ENCODE measurements around the gene AGPAT4.

AGPAT4 gene

DNA sequence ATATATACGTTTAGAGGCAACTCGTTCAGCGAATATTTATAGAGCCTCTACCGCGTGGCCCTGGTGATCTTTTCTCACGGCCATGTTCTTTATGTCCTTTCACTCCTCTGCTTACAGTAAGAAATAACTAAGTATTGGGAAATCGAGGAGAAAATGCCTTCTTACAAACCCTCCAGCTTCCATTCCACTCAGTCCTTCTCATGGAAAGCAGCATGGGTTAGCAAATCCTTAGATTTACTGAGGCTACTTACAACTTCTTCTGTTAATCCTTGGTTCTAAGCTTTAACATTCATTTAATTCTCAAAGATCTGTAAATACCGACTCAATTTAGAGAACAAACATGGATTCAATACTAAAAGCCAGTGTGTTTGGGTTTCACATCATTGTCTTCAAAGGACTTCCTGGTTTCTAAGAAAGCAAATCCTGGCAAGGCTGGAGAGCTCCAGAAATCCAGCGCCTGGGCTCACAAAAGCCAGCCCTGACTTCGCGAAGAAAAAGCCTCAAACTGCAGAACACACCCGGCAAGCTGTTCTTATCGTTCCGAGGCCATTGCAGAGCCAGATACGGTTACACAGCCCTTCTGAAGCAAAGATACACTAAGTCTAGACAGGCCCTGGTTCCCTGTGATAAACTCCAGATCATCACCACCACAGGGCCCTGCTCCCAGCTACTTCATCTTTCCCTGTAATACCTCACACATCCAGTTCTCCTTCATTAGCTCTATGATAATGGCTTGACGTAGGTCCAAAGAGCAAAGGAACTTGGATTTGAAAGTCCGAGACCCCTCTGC lies 19.2 kb downstream of the AGPAT4 start:
- no peak for DNase-seq (ENCODE audit: low read depth in 3 of 3)

DNA sequence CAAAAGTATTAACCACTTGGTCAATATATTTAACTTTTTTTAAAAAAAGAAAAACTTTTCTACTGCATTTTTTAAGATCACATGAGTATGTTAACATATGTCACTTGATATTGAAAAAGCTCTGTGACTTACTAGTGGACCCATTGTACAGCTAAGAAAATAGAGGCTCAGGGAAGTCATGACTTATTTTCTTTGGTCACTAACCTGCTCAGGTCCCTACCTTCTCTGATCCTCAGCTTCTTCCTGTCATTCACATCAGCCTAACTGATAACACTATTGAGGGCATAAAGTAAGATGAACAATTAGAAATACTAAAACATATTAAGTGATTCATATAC lies 19.8 kb downstream of the AGPAT4 start:
- no peak for DNase-seq (ENCODE audit: low read depth in 3 of 3)

DNA sequence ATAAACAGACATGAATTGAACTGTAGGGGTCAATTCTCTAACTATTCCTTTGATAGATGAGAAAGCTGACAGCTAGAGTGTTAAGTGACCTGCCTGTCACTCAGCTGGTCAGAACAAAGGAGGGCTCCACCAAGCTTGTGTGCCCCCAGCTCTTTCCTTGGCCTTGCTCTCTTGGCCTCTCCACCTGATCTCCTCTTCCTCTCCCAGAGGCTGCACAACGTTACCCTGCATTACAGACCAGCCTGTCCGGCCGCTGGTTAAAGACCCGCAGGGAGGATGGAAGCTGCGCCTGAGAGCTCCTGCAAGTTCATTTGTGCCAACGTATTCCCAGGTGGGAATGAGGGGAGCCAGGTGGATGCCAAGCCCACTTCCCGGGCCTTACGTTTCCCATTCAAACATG lies 22.5 kb downstream of the AGPAT4 start:
- no peak for DNase-seq (ENCODE audit: low read depth in 3 of 3)

DNA sequence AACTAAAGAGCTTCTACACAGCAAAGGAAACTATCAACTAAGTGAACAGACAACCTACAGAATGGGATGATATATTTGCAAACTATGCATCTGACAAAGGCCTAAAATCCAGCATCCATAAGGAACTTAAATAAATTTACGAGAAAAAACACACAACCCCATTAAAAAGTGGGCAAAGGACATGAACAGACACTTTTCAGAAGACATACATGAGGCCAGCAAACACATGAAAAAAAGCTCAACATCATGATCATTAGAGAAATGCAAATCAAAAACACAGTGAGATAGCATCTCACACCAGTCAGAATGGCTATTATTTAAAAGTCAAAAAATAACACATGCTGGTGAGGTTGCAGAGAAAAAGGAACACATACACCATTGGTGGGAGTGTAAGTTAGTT lies 24.5 kb downstream of the AGPAT4 start:
- no peak for DNase-seq (ENCODE audit: low read depth in 3 of 3)

DNA sequence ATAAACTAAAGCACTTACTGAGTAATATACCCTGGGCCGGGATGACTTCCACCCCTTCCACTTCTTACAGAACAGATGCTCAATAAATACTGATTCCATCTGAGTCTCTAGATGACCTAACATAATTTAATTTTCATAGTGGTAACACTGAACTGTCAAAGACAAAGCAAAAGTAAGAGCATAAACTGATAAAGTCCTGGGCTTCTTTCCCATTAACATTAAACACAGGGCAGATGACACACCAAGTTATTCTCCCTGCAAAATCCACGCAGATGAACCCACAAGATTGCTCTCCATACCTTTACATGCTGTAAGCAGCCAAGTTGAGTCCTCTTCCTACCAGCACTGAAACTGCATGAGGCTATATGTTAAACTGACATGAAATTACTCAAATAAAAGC lies 27.1 kb downstream of the AGPAT4 start:
- no peak for DNase-seq (ENCODE audit: low read depth in 3 of 3)

DNA sequence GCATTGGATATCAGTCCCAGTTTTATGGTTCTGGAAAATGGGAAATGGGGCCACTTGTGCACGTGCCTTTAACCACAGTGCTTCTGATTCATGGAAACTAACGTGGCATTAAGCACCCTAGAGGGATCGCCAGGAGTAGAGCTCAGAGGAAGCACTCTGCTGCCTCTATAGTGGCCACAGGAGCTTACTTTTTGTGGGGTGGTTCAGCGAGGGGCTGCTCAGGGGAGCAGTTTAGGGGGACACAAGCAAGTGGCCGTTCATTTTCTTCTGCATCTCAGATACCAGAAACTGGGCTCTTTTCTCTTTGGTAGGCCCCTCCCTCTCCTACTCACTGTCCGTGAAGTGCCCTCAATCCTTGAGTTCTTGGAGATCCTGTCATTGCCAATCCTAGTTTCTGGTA lies 28.5 kb downstream of the AGPAT4 start:
- DNase-seq (ENCODE audit: low read depth in 3 of 3) = no peak

DNA sequence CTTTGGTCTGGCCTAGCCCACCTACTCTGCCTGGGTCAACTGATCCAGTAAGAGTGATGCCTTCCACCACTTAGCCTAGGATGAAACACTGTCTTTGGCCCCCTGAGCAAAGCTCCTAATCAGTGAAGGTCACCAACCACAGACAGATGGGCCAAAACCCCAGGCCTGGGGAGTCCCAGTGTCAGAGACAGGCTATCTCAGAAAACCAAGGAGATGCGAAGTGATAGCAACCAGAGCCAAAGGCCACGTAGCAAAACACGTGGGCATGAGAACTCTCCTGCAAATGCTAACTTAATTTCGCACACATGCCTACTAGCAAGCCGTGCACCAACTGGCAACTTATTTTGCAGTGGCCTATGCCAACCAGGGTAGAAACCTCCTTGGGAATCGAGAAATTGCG lies 29.1 kb downstream of the AGPAT4 start:
- DNase-seq (ENCODE audit: low read depth in 3 of 3) = no peak

DNA sequence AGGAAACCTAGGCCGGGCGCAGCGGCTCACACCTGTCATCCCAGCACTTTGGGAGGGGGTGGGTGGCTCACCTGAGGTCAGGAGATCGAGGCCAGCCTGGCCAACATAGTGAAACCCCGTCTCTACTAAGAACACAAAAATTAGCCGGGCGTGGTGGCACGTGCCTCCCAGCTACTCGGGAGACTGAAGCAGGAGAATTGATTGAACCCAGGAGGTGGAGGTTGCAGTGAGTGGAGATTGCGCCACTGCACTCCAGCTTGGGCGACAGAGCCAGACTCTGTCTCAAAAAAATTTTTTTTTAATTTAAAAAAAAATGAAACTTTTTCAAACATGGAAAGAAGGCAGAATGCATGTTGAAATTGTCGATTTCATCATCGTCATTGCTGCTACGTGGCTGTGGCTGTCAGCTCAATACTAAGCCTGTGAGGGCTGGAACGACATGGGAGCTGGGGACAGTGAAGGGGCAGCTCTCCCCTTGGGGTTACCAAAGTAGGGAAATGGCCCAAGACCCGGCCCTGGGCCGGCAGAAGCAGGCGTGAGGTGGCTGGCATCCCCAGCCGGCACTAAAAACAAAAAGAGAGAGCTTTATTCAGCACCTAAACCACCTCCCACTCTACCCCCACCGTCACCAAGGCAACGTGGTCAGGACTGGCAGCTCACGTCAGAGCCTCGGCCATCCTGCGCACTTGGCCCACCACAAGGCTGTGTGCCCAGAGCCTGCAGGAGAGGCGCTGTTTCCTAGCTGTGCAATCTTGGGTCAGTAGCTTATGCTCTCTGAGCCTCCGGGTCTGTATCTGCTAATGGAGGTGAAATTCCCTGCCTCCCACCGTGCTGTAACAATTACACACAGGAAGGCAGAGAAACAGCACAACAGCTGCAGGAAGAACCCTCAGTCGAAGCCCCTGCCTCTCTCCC lies 30.8 kb downstream of the AGPAT4 start:
- no peak for DNase-seq (ENCODE audit: low read depth in 3 of 3)

DNA sequence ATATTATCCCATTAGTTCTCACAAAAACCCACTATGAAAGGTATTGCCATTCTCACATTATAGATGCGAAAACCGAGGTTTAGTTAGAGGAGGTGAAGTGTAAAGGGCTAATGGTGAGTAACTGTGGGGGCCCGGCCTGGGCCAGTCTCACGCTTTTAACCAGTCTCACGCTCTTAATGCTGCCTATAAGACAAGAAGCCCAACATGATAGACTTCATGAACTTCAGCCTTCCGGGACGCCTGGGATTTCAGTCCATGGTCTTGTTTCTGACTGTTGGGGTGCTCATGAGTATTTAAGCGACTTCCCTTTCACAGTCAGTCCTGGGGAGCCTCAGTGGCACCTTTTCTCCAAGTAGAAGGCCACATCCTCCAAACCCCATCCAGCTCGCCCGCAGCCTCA lies 31.7 kb downstream of the AGPAT4 start:
- DNase-seq (ENCODE audit: low read depth in 3 of 3) = no peak

DNA sequence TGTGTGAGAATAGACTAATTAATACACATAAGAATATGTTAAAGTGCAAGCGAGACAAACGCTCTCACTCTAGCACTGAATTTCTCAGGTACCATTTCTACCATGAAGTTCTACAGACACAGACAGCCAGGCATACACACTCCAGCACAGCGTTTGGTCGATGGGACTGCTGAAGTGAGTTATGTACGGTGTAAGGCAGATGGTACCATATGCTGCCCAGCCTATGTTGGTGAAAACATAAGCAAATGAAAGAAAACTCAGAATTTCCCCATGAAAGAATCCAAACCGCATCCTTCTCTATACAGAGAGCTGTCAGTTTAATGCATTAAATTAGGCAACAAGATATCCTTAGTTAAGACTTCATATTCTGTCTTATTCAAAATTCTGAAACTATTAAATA lies 34.9 kb downstream of the AGPAT4 start:
- no peak for DNase-seq (ENCODE audit: low read depth in 3 of 3)

DNA sequence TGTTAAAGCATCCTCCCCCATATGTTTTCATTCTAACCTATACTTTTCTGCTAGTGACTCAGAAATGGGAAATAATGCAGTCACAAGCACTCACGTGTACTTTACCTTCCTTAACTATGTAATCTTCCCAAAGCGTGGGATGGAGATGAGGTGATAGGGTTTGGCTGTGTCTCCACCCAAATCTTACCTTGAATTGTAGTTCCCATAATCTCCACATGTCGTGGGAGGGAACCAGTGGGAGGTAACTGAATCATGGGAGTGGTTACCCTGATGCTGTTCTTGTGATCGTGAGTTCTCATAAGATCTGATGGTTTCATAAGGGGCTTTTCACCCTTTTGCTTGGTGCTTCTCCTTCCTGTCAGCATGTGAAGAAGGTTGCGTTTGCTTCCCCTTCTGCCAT lies 35.4 kb downstream of the AGPAT4 start:
- no peak for DNase-seq (ENCODE audit: low read depth in 3 of 3)

DNA sequence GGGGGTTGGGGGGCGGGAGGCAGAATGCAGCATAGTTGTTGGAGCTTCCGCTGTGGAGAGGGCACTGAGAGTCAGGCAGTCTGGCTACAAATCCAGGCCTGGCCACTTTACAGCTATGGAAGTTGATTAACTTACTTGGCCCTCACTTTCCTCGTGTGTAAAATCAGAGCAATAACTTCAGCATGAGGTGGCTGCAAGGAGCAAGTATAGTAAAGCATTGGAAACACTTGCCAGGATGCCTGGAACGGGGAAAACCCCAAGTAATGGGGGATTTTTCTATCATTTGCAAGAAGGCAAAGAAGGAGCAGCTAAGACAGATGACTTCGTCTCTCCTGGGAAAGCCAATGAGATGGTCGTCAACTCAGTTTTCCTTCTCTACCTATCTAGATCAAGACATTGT lies 35.8 kb downstream of the AGPAT4 start:
- no peak for DNase-seq (ENCODE audit: low read depth in 3 of 3)

DNA sequence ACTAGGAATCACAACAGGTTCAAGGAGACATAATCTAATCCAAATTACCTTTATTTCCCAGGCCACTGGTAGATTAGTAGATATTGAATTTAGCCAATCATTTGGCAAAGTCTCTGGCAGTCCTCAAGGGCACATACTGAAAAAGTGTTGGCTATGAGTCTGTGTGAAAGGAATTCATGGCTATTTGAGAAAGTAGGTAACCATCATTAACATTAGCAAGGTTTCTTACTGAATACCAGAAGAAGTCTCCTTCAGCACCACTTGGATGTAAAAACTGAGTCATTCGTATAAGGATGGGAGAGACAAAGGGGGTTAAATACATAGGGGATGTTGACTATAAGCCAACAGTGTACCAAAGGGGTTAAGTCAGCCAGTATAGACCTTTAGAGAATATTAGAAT lies 36.7 kb downstream of the AGPAT4 start:
- no peak for DNase-seq (ENCODE audit: low read depth in 3 of 3)

DNA sequence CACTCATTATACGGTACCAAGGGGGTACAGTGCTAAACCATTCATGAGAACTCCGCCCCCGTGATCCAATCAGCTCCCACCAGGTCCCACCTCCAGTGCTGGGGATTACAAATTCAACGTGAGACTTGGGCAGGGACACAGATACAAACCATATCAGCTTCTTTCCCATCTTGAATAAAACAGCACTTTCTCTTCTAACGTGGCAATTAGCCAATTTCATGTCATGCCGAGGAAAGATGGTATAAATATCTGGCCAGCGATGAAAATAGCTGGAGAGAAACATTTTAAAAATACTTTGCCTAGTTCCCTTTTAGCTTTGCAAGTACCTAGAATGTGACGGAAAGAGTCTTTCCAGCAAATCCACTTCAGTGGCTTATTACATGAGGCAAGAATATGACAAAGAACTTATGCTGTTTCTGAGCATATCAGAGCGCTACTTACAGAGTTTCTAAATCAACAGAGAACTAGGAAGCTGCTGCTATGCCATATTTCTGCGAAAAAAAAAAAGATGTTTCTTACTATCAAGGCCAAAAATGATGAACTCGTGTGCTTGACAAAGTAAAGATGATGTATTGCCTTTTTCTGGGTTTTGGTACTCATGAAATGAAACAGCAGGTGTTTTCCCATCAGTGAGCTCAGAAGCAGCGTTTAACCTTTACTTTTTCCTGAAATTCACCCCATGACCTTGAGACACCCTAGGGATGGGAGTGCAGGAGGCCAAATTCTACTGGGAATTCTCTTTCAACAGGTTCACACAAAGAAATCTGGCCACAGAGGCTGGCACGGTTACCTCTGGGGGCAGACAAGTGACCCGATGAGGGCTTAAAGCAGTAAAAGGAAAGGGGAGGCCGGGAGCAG lies 37.9 kb downstream of the AGPAT4 start:
- DNase-seq (ENCODE audit: low read depth in 3 of 3) = no peak

DNA sequence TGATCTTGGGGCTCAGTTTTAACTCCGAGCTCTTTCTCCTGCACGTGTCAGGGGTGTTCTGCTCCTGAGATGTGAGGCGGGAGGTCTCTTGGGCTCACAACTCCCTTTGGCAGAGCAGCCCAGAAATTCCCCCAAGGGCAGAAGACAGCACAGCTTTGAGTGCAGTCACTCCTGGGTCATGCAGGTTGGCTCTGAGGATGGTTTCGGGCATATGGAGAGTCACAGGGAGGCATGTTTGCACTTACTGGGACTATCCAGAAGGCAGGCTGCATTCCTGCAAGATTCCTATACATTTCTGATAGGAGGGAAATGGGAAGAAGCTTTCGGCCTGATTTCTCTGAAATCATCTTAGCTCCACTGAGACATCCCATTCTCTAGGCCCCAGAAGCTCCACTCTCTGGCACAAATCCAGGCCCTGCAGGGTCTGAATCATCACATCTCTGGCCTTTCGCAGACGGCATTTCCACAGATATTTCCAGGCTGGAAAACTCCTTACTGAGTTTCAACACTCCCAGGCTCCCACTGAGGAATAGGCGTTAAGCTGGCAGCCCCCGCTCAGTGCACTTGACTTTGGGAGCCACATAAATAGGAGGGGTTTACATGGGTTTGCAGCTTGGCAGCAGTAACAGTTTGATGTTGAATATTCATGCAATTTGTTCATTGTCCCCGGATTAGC lies 39.7 kb downstream of the AGPAT4 start:
- no peak for DNase-seq (ENCODE audit: low read depth in 3 of 3)

DNA sequence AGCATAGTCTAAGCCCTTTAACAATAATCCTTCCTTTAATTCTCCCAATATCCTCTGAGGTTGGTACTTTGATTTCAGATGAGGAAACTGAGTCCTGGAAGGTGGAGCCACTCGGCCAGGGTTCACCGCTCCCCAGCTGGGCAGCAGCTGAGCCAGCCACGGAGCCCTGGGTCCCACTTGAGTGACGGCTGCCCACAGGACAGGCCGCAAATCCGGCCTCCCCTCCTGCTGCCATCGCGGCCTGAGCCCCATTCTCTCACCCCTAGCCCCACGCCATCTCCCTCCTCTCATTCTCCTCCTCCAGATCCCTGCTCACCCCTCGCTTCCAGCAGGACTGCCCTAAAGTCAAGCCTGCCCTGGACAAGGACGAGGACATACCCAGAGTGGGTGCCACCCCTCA lies 41.4 kb downstream of the AGPAT4 start:
- DNase-seq (ENCODE audit: low read depth in 3 of 3) = no peak

DNA sequence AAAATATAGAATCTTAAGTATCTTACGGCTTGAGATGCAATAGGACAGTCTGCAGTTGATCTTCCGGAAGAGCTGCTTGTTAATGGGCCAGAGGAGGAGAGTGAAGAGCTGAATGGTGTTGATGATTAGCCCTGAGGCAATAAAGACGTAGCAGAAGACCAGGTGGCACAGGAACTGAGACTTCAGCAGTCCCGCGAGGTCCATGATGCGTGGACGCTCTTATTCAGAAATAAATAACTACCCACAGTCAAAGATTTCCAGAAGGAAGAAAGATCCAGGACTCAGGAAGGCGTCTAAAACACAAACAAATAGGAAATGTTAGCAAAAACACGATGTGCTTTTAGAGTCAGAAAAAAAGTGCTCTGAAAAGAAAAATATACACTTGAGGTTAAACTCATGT lies 41.9 kb downstream of the AGPAT4 start:
- no peak for DNase-seq (ENCODE audit: low read depth in 3 of 3)

DNA sequence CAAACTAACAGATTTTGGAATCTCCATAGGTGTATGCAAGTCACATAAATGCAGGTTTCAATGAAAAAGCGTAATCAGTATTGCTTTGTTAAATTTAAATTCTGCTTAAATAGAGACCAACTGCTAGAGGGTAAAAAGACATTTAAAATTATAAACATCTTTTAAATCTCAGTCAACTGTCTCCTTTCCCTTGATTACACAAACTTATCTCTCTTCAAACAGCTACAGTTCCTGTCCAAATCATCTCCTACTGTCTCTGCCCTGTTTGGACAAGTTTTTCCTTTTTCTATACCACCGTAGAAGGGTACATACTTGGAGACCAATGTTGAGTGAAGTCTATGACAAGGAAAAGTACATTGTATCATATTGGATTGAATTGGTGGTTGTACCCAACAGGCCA lies 43.5 kb downstream of the AGPAT4 start:
- no peak for DNase-seq (ENCODE audit: low read depth in 3 of 3)

DNA sequence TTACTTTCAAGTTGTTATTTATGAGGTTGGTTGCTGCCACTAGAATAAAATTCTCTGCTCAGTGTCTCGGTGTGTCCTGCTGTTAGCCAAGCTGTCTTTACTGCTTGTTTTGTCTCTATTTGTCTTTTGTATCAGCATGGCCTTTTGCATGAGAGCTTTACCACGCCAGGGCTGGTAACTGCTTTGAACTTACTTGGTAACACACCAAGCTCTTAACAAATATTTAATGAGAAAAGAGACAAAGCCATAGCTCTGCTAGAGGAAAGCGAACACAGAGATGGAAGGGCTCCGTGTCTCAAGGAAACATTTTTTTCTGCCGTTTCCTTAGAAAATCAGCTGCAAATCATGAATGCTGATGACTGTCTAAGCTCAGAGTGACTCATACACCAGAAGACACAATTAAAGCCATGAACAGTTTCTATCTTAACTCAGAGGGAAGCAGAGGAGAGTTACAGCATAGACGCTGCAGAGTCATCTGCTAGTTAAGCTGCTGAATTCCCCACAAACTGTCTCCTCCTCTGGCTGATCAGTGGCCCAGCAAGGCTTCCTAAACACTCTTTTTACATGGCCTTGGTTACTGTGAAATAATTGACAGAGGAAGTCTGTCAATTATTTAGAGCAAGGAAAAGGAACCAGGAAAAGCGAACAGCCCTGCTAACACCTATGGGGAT lies 44.8 kb downstream of the AGPAT4 start:
- no peak for DNase-seq (ENCODE audit: low read depth in 3 of 3)

DNA sequence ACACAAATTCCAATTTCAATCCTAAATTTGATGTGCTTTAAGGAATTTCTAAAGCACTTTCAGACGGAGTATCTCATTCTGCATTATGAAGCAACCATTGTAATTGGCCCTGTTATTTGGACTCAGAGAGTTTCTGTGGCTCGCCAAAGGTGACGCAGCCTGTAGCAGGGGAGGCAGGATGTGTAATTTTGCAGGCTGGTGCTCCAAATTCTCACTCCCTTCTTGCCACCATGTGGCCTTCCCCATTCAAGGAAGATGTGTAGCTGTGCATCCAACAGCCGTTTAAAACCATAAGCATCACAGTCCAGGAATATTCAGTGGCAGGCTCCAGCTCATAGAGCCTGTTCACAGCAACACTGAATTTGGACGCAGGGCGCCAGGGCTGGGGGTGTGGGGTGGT lies 45.8 kb downstream of the AGPAT4 start:
- DNase-seq (ENCODE audit: low read depth in 3 of 3) = no peak

Measured in stimulated activated CD4-positive, alpha-beta T cell treated with anti-CD3 and anti-CD28 coated beads, TNF-alpha, amount 100 ng/mL, for 24 hours (primary cell).